ENCODE measurements around the gene RIPPLY1.
"Not testable (repeated sequence)": the region's sequence is repeated elsewhere in the genome, so short reads cannot be mapped to it uniquely, and the experiment has no call there.

RIPPLY1 gene

GRCh38 chrX:106891762-106892460, 11.2 kb downstream of the RIPPLY1 start:
- no peak for DNase-seq (ENCODE audit: low spot score)
- no peak for TF ChIP-seq CTCF (IDR thresholded peaks at IDR 0.05; ENCODE audit: extremely low read depth, missing control alignments)

- no peak for TF ChIP-seq CTCF (IDR thresholded peaks at IDR 0.05; ENCODE audit: extremely low read depth, missing control alignments)
These were observed 13.7 kb downstream of the RIPPLY1 start for GRCh38 chrX:106889468-106889867.

GRCh38 chrX:106875151-106875550, 28.0 kb downstream of the RIPPLY1 start:
- DNase-seq (ENCODE audit: low spot score): no peak
- no peak for TF ChIP-seq CTCF (IDR thresholded peaks at IDR 0.05; ENCODE audit: extremely low read depth, missing control alignments)

More at GRCh38 chrX:106889468-106889867, 13.7 kb downstream of the RIPPLY1 start:
- no peak for DNase-seq (ENCODE audit: low spot score)

- DNase-seq (ENCODE audit: low spot score): no peak
- peak; percentile 19 for TF ChIP-seq CTCF (IDR thresholded peaks at IDR 0.05; ENCODE audit: extremely low read depth, missing control alignments)
These were observed 29.1 kb downstream of the RIPPLY1 start for GRCh38 chrX:106874075-106874474.

GRCh38 chrX:106872796-106873195, 30.3 kb downstream of the RIPPLY1 start:
- not testable (repeated sequence) for DNase-seq (ENCODE audit: low spot score)

- no peak for DNase-seq (ENCODE audit: low spot score)
- TF ChIP-seq CTCF (IDR thresholded peaks at IDR 0.05; ENCODE audit: extremely low read depth, missing control alignments): no peak
These were observed 39.4 kb downstream of the RIPPLY1 start for GRCh38 chrX:106863697-106864096.

- DNase-seq (ENCODE audit: low spot score): peak; percentile 2
These were observed 40.0 kb downstream of the RIPPLY1 start for GRCh38 chrX:106862972-106863688.

More at GRCh38 chrX:106862972-106863688, 40.0 kb downstream of the RIPPLY1 start:
- peak; percentile 40 for TF ChIP-seq CTCF (IDR thresholded peaks at IDR 0.05; ENCODE audit: extremely low read depth, missing control alignments)

Measured in GM20000 (cell line).